HK-2 (cell line): ENCODE results near the gene NTM.

ENCODE experiments used
- DNase-seq: peaks from one replicate; pipeline ENCODE4 v3.0.0-alpha.2; 2018; ENCODE audit not compliant: unreplicated experiment

Gene NTM

DNA sequence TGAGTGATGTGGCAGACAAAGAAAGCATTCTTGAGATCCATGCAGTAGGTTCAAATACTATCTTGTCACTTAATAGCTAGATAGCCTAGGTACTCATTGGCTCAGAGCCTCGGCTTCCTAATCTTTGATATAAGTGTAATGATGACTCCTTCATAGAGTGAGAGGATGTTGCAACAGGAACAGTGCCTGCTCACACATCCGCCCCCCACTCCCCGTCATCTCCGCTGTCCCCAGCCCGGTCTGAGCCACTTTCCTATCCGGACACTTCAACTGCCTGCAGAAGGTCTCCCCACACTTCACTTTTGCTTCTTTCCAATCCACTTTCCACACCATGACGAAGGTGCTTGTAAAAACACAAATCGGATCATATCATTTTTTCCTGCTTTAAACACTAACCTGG, 128.8 kb downstream of the NTM start:
- no peak for DNase-seq

DNA sequence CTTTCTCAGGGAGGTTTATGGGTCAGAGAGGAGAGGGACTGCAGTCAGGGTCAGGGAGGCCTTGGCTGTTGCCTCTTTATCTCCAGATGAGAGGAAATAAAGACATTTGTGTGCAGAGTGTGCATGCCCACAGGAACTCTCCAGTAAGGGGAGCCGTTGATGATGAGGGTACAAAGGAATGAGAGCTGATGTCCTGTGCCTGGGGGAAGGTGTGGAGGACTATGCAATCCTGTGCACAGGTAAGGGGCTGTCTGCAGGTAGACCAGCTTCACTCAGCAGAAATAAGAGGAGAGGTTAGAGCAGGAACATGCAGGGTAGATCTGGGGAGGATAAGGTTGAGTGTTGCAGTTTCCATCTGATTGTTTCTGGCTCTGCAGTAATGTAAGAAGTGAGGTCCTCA, 132.6 kb downstream of the NTM start:
- no peak for DNase-seq

DNA sequence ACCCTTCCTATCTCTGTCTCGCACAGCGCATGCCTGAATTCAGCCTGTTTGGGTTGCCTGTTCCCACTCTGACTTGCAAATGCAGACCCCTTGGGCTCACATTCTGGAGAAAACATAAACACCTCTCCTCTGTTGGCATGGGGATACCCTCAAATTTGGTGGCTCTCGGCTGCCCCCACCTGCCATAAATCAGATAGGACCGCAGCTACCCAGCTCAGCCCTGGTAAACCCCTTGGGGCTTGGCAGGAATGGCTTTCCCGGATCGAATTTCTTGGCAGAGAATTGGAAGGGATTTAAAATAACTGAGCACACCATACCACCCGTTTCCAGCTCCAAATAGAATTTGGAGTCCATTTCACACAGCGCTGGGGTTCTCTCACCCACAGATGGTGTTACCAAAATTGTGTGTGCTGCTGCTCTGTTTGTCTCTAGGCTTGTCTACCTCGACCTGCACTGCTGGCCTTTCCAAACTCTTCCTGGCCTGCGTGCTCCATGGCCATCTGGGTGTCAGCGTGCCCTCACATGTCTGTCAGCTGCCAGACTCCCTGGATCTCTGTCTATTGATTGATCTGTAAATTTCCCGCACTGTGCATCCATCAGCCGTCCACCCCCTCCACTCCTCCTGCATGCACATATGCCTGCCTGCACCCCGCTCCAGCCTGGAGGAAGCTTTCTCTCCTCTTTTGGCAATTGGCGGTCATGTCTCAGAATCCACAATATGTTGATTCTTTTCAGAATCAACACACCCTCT, 134.0 kb downstream of the NTM start:
- no peak for DNase-seq

GRCh38 chr11:131506348-131506747, 135.9 kb downstream of the NTM start:
- DNase-seq, result no peak

GRCh38 chr11:131510662-131511061, 140.2 kb downstream of the NTM start:
- no peak for DNase-seq

- peak; percentile 10 for DNase-seq
These were observed 141.4 kb downstream of the NTM start for GRCh38 chr11:131511794-131512193.

DNA sequence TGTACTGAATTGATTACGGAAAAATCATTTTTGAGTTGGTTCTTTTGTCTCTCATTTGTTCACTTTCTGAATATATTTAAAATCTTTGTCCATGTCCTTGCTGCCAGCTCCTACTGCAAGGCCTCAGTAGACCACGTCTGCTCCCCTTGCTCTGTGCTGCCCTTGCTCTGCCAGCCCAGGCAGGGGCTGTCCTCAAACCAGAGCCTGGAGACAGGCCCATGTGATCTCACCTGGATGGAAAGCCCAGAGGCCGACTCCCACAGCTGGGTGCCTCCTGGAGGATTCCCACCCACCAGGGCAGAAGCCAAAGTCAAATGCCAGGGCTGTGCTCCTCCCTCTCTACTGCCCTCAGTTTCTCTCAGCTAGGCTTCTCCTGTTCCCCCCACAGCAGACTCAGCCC, 141.8 kb downstream of the NTM start:
- no peak for DNase-seq

- no peak for DNase-seq
These were observed 143.6 kb downstream of the NTM start for GRCh38 chr11:131514062-131514461.

DNA sequence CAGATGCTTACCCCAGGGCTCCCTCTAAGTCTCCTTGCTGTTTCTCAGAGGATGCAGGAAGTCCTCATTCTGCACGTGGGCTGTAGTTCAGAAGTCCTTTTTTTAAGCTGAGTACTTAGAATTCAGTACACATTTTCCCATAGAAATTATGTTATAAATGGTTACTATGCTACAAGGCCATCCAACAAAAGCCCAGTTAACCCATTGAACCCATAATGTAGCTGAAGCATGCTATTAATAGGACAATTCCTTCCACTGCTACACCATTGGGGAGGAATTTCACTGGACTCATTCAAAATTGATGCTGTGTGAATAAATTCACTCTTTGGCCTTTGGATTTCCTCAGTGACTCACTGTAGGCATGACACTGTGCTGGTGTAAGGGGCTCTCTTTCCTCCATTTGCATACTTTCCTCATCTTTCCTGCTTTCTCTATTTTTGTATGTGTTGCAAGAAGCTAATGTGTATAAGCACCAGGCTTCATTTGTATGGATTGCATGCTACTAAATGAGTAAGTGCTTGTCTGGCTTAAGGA, 148.0 kb downstream of the NTM start:
- DNase-seq, result no peak

DNA sequence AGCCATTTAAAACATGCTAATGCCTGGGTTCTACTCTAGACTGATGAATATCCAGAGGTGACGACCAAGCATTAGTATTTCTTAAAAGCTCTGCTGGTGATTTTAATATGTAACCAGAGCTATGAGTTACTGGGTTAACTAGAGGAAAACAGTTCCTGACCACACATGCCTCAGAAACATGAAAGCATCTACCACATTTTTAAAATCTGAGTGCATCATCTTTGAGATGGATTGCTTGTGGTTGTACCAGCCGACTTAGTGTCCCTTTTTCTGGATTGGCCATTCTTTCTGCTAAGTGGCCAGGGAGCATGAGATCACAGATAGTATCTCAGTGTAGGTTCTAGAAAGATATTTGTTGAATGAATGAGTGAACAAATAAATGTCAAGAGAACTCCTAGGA, 152.4 kb downstream of the NTM start:
- DNase-seq, result no peak

GRCh38 chr11:131530407-131530806, 160.0 kb downstream of the NTM start:
- DNase-seq, result no peak

DNA sequence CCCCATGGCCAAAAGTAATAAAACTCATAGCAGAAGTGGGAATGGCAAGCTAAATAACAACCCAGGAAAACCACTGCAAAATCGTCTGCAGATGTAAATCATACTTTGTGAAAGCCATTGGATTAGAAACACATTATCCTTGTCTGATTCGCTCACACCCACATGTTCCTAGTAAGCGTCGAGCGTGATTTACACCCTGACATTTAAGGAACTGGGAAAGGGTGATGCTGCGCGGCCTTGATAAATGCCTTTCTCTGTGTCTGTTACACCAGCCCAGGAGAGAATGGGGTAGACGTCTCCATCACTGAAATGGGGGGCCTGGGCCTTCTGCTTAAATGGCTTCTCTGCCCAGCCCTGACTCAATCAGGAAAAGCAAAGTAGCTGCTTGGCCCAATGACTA, 162.7 kb downstream of the NTM start:
- DNase-seq, result no peak

- no peak for DNase-seq
These were observed 163.6 kb downstream of the NTM start for GRCh38 chr11:131533998-131534397.

DNA sequence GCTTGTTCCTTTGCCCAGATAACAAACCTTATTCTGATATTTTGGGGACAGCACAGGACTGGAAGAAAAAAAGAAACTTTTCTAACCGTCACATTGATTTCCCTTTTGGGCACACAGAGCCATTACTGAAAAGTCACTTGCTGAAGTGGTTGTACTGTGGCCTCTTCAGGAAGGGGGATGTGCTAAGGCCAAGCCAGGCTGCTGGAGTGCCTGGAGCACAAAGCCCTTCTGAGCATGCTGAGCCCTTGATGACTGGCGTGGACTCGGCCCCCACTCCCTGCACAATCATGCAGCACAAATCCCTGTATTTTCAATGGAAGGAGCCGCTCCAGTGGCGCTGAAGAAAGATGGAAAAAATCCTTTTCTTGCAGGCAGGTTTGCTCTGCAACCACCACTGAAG, 164.2 kb downstream of the NTM start:
- no peak for DNase-seq

DNA sequence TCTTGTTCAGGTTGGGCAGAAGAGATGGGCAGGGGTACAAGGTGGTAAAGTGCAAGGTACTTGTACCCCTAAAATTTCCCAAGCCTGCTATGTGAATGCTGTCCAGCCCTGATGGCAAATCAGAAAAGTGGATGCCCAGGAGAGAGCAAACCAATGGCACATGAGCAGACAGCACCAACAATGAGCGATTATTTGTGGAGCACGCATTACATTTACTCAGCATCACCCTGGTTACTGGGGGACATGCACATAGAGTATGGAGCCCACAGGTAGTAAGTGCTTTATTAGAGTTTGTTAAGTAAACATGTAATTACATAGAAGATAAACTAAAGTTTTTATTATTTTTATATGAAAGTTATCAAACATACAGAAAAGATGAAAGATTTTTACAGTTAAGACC, 165.7 kb downstream of the NTM start:
- DNase-seq, result no peak

DNA sequence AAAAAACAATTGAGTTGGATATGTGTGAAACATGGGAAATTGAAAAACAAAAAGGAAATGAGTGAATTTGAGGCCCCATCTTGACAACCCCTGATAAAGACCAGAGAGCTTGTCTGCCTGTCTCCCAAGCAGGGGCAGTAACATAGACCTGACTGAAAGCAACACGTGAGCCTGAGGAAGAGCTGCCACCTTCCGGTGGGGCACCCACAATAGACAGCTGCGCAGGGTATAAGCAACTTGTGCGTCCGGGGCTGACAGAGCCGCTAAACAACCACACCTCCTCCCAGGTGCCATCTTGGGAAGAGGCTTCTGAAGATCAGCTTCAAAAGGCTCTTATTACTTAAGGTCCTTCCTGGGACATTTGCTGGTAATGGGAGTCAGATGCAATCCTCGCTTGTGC, 166.8 kb downstream of the NTM start:
- DNase-seq, result no peak

DNA sequence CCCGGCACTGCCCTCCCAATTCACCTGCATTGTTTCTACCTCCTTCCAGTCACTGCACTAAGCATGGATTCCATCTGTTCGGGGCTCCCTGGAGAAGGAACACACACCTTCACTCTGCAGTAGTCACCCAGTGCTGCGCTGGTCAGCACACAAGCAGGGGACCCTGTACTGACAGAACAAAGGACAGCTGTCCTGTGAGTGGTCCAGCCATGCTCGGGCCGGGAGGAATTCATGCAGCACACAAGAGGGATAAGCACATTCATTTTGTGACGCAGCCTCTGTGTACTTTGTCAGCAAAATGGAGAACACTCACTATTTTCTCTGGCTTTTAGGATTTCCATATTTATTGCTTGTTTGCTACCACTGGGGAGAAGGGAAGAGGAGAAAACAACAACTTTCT, 167.3 kb downstream of the NTM start:
- DNase-seq, result no peak

DNA sequence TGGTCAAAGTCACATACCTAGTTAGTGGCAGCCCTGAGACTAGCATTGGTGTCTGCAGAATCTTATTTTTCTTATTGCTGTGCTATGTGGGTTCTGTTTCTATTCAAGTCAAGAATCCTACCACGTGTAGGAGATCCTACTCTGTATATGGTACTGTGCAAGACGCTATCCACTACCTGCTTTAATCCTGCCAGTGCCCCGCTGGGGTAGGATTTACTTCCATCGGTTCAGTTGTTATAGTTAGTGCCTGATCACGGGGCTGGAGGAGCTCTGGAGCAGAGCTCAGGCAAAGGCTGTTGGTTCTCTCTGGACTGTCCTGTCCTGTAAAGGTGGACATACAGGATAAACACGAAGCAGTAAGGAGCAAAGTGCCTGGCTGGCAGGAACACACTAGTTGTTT, 167.9 kb downstream of the NTM start:
- DNase-seq, result no peak

GRCh38 chr11:131540676-131541075, 170.3 kb downstream of the NTM start:
- no peak for DNase-seq

GRCh38 chr11:131543389-131544025, 173.1 kb downstream of the NTM start:
- no peak for DNase-seq

- no peak for DNase-seq
These were observed 174.2 kb downstream of the NTM start for GRCh38 chr11:131544591-131544990.

DNA sequence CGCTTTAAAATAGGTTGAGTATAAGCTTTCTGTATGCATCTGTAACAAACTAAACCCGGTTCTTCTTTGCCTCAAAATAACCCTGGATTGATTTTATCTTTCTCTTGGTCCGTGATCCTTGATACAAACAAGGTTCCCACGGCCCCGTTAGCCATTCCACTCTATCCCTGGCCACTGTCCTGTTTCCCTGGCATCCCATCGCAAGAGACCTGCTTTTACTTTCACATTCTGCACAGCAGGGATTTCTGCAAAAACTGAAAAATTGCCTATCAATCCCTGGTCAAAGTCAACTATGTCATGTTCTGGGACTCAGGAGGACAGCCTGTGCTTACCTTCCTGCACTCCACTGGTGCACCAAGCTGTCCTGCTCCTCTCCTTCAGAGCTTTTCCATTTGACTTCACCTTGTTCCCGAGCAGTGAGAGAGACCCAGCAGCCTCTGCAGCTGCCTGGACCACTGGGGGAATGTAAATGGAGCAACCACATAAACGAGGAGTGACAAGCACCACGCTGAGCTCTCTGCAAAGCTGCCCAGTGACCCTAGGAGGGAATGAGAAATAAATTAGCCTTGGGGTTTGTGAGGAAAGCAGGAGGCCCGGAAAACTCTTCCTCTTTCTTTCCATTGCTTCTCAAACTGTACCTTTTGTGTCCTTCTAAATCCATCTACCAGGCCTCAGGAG, 175.9 kb downstream of the NTM start:
- DNase-seq, result no peak

DNA sequence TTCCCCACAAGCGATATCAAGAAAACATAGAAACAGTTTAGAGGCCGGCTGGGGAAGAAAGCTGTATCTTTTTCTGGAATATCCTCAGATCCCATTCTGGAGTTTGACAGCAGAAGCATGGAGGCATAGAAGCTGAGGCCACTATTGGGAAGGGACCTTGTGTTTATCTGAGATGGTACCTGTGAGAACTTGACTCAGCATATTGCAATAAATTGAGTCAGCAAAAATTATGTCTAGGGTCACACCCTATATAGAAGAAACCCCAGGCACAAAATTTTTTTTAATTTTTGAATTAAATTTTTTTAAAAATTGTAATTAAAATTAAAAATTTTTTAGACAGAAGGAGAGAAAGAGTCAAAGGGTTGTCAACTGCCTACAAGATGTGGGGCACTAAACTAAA, 178.7 kb downstream of the NTM start:
- DNase-seq, result no peak
